H1 (cell line): ENCODE data around the gene ZBTB22. TPM values are rescaled to one million over a fixed set of nuclear protein-coding genes. Genes with fewer than 3 reads are reported as not detected.
"Not testable (repeated sequence)": the region's sequence is repeated elsewhere in the genome, so short reads cannot be mapped to it uniquely, and the experiment has no call there.

ENCODE experiments used
- CTCF ChIA-PET: fragments of 300-600 bp; sonication (Branson Sonifier 250); formaldehyde crosslinking; loops from one replicate; lab custom pipeline; 2021; ENCODE audit not compliant: partially characterized antibody; lab: Charles Lee
- POLR2A ChIA-PET: fragments of 300-600 bp; sonication (Branson Sonifier 250); formaldehyde crosslinking; loops from one replicate; lab custom pipeline; 2021; ENCODE audit warnings: inconsistent platforms; ENCODE audit not compliant: partially characterized antibody; lab: Charles Lee
- DNase-seq, 2 experiments: peaks; one replicate each; pipeline versions ENCODE4 v3.0.0 to v3.0.0-alpha.2; 2010 to 2022; ENCODE audit warnings: low spot score in 2 of 2, low read depth in 1 of 2, mixed read lengths in 1 of 2
- FAIRE-seq: peaks from 2 replicates; lab custom pipeline; 2011; peaks lifted over from hg19 to GRCh38; lab: Jason Lieb, UNC
- H2AFZ ChIP-seq: 2 replicates; pipeline ENCODE4 v1.8.1; 2012; ENCODE audit warnings: low read length, inconsistent platforms
- H2AK5ac ChIP-seq: 2 replicates; pipeline ENCODE4 v1.6.1; 2013; ENCODE audit warnings: low read depth, low read length
- H2BK120ac ChIP-seq: replicated peaks from 2 replicates; pipeline ENCODE3; 2013; ENCODE audit warnings: low read depth, low read length, inconsistent platforms
- H2BK12ac ChIP-seq: 2 replicates; pipeline ENCODE4 v1.6.1; 2013; ENCODE audit warnings: low read depth, low read length
- H2BK15ac ChIP-seq: 2 replicates; pipeline ENCODE4 v1.6.1; 2013; ENCODE audit warnings: low read length
- H2BK20ac ChIP-seq: 2 replicates; pipeline ENCODE4 v1.6.1; 2013; ENCODE audit warnings: low read length
- H2BK5ac ChIP-seq: 2 replicates; pipeline ENCODE4 v1.6.1; 2013; ENCODE audit warnings: low read depth, low read length
- H3K14ac ChIP-seq: 2 replicates; pipeline ENCODE4 v1.6.1; 2013; ENCODE audit warnings: inconsistent platforms; ENCODE audit not compliant: insufficient read length
- H3K18ac ChIP-seq: 2 replicates; pipeline ENCODE4 v1.6.1; 2013; ENCODE audit warnings: low read length; ENCODE audit errors: extremely low read depth
- H3K23ac ChIP-seq: 2 replicates; pipeline ENCODE4 v1.6.1; 2013; ENCODE audit warnings: inconsistent platforms; ENCODE audit not compliant: insufficient read length
- H3K23me2 ChIP-seq: 2 replicates; pipeline ENCODE4 v1.6.1; 2013; ENCODE audit warnings: low read depth, low read length
- H3K27ac ChIP-seq: 2 replicates; pipeline ENCODE4 v1.6.1; 2011; ENCODE audit warnings: low read depth, low read length, inconsistent platforms
- H3K27me3 ChIP-seq, 4 experiments: replicated peaks in 1 of 4; 1 replicate in 1 of 4; 2 replicates in 3 of 4; pipeline versions ENCODE4 v1.6.1 to v1.8.1; 2011 to 2013; ENCODE audit warnings: low read length in 3 of 4, mild to moderate bottlenecking in 3 of 4, inconsistent platforms in 2 of 4, mixed read lengths in 2 of 4, moderate library complexity in 1 of 4; ENCODE audit not compliant: control insufficient read depth in 3 of 4, insufficient read depth in 3 of 4; ENCODE audit errors: extremely low read depth in 1 of 4
- H3K36me3 ChIP-seq, 4 experiments: 2 replicates each; pipeline versions ENCODE4 v1.6.1 to v1.8.1; 2011 to 2013; ENCODE audit warnings: mild to moderate bottlenecking in 4 of 4, low read length in 3 of 4, moderate library complexity in 2 of 4, control low read depth in 1 of 4, inconsistent platforms in 1 of 4; ENCODE audit not compliant: insufficient read depth in 4 of 4, control insufficient read depth in 2 of 4
- H3K4ac ChIP-seq: replicated peaks from 2 replicates; pipeline ENCODE3; 2013; ENCODE audit warnings: low read length, low read depth, mixed read lengths, inconsistent platforms; ENCODE audit not compliant: insufficient read length
- H3K4me1 ChIP-seq, 4 experiments: replicated peaks in 1 of 4; 1 replicate in 1 of 4; 2 replicates in 3 of 4; pipeline versions ENCODE4 v1.6.1 to v1.8.1; 2011 to 2013; ENCODE audit warnings: low read length in 3 of 4, inconsistent platforms in 2 of 4, mixed read lengths in 1 of 4; ENCODE audit not compliant: insufficient read depth in 4 of 4, control insufficient read depth in 3 of 4
- H3K4me2 ChIP-seq, 2 experiments: 2 replicates each; pipeline versions ENCODE4 v1.6.1 to v1.8.1; 2011 to 2013; ENCODE audit warnings: low read depth in 2 of 2, low read length in 2 of 2, control low read depth in 1 of 2, inconsistent platforms in 1 of 2, mild to moderate bottlenecking in 1 of 2; ENCODE audit not compliant: insufficient read depth in 1 of 2
- H3K4me3 ChIP-seq, 4 experiments: fragments of 200-600, 300-600 bp in 1 of 4; sonication (generic), shearing (Covaris generic), sonication (Bioruptor Twin) in 1 of 4; 2 replicates each; pipeline versions ENCODE4 v1.5.1 to v1.8.1; 2011 to 2016; ENCODE audit warnings: low read length in 4 of 4, low read depth in 3 of 4, control low read depth in 2 of 4, inconsistent platforms in 2 of 4, mild to moderate bottlenecking in 2 of 4, mixed read lengths in 1 of 4, moderate library complexity in 1 of 4; ENCODE audit not compliant: insufficient read depth in 2 of 4; ENCODE audit errors: extremely low read depth in 1 of 4
- H3K56ac ChIP-seq: replicated peaks from 2 replicates; pipeline ENCODE3; 2013; ENCODE audit warnings: low read depth, mild to moderate bottlenecking, mixed read lengths, low read length, inconsistent platforms; ENCODE audit not compliant: insufficient read length
- H3K79me1 ChIP-seq: 2 replicates; pipeline ENCODE4 v1.6.1; 2013; ENCODE audit warnings: low read depth, low read length, control low read depth
- H3K79me2 ChIP-seq, 2 experiments: 2 replicates each; pipeline versions ENCODE4 v1.6.1 to v1.8.1; 2012 to 2013; ENCODE audit warnings: low read length in 2 of 2, mild to moderate bottlenecking in 2 of 2, inconsistent platforms in 1 of 2; ENCODE audit not compliant: insufficient read depth in 2 of 2, control insufficient read depth in 1 of 2
- H3K9ac ChIP-seq, 4 experiments: replicated peaks in 1 of 4; 1 replicate in 1 of 4; 2 replicates in 3 of 4; pipeline versions ENCODE4 v1.6.1 to v1.8.1; 2011 to 2013; ENCODE audit warnings: low read depth in 3 of 4, low read length in 3 of 4, control low read depth in 2 of 4, mild to moderate bottlenecking in 2 of 4, moderate library complexity in 2 of 4, inconsistent platforms in 1 of 4; ENCODE audit errors: extremely low read depth in 1 of 4
- H3K9me3 ChIP-seq, 2 experiments: 2 replicates each; pipeline versions ENCODE4 v1.6.1 to v1.8.1; 2012 to 2013; ENCODE audit warnings: mild to moderate bottlenecking in 2 of 2, moderate library complexity in 2 of 2, control low read depth in 1 of 2, inconsistent platforms in 1 of 2, low read depth in 1 of 2, low read length in 1 of 2, mixed read lengths in 1 of 2; ENCODE audit not compliant: insufficient read depth in 2 of 2
- H4K20me1 ChIP-seq, 2 experiments: replicated peaks in 1 of 2; 2 replicates each; pipeline versions ENCODE3 to v1.8.1; 2011 to 2013; ENCODE audit warnings: inconsistent platforms in 2 of 2, low read length in 2 of 2, mild to moderate bottlenecking in 1 of 2; ENCODE audit not compliant: insufficient read depth in 2 of 2, control insufficient read depth in 1 of 2
- H4K5ac ChIP-seq: 2 replicates; pipeline ENCODE4 v1.6.1; 2013; ENCODE audit warnings: low read length, low read depth, mixed read lengths, inconsistent platforms; ENCODE audit not compliant: insufficient read length
- H4K8ac ChIP-seq: 2 replicates; pipeline ENCODE4 v1.8.0; 2013; ENCODE audit warnings: mild to moderate bottlenecking, moderate library complexity, low read length, inconsistent platforms; ENCODE audit not compliant: insufficient read depth; ENCODE audit errors: extremely low read depth
- H4K91ac ChIP-seq: replicated peaks from 2 replicates; pipeline ENCODE3; 2013; ENCODE audit warnings: low read length, mixed read lengths, inconsistent platforms; ENCODE audit not compliant: insufficient read length
- WGBS, 2 experiments: shearing (Covaris generic) in 1 of 2; methylation state at CpG; one replicate each; pipeline versions ENCODE4 v1.1.6 to v1.1.7; 2013 to 2015; ENCODE audit warnings: low lambda C conversion rate in 2 of 2, mixed read lengths in 2 of 2, inconsistent platforms in 1 of 2, low coverage in 1 of 2, missing lambda C conversion rate in 1 of 2; ENCODE audit not compliant: insufficient replicate concordance in 2 of 2, insufficient coverage in 1 of 2, insufficient read length in 1 of 2; ENCODE audit errors: extremely low coverage in 1 of 2, missing lambda C conversion rate in 1 of 2; 5-methylcytosine and 5-hydroxymethylcytosine counted together
- polyA plus RNA-seq, 7 experiments: library from polyadenylated mRNA; depleted of rRNA in 3 of 7; stranded (reverse) in 5 of 7; unstranded in 2 of 7; fragments of >200 nt in 5 of 7; fragments of 200-250 nt in 2 of 7; gene quantifications; 1 replicate in 5 of 7; 2 replicates in 1 of 7; 4 replicates in 1 of 7; pipeline versions ENCODE4 v1.2.1 to v1.2.3, GENCODE V29; 2011 to 2013; ENCODE audit warnings: missing spikeins in 2 of 7, mixed read lengths in 2 of 7
- total RNA-seq: library from RNA; stranded (reverse); fragmentation: NEBNext Ultra II Directional; extraction: Animal tissue kit (Norgen Biotek cat#: 25700); gene quantifications from 2 replicates; pipeline ENCODE4 v1.2.1, GENCODE V29; 2021

Gene ZBTB22
- total and polyA plus RNA-seq, 2 of the 8 experiments (the other 6 are each of a cell fraction or from before 2014, with no cell fraction given), result 7.4 to 9.9 TPM

GRCh38 chr6:33363486-33363885 is 45.9 kb upstream of the ZBTB22 start:
- H2AFZ ChIP-seq, DNase-seq, H4K91ac ChIP-seq, H3K4ac ChIP-seq, H3K79me2 ChIP-seq, H3K9me3 ChIP-seq, H3K36me3 ChIP-seq, H3K27me3 ChIP-seq, H2BK5ac ChIP-seq, H2BK12ac ChIP-seq, POLR2A ChIA-PET, H3K23ac ChIP-seq, H3K14ac ChIP-seq, H3K4me3 ChIP-seq, H3K4me1 ChIP-seq, H4K20me1 ChIP-seq, H2BK20ac ChIP-seq, H4K8ac ChIP-seq, H2AK5ac ChIP-seq, H3K79me1 ChIP-seq, H3K23me2 ChIP-seq, H3K9ac ChIP-seq, H3K18ac ChIP-seq, H3K4me2 ChIP-seq, FAIRE-seq, H2BK15ac ChIP-seq, H3K56ac ChIP-seq, H3K27ac ChIP-seq, H2BK120ac ChIP-seq, H4K5ac ChIP-seq: not testable (repeated sequence)
- WGBS, 2 experiments, result 93% methylated on average over 12 of the region's 12 CpGs; no CpG with 5 or more reads in 1 of the 2 experiments
- CTCF ChIA-PET, result interaction anchor here (1.0 to 2.5 kb wide), 3 partner anchors 21 to 64 kb away, joined by 3 to 11 read pairs (median 3); no protein-coding TSS in a partner anchor
